Muscle layer of colon (tissue), 2 donors: Measurements from ENCODE around the gene PPP1CC.
"Not testable (repeated sequence)": the region's sequence is repeated elsewhere in the genome, so short reads cannot be mapped to it uniquely, and the experiment has no call there.

Source experiments
- H3K27ac ChIP-seq: one replicate; pipeline ENCODE4 v1.7.0; 2013; ENCODE audit warnings: low read depth, mild to moderate bottlenecking, low read length, moderate library complexity
- H3K27me3 ChIP-seq, 2 donors: one replicate each; pipeline ENCODE4 v1.7.0; 2013; ENCODE audit warnings: low read length in 2 of 2, mild to moderate bottlenecking in 2 of 2; ENCODE audit not compliant: insufficient read depth in 2 of 2, control insufficient read depth in 1 of 2
- H3K36me3 ChIP-seq: one replicate; pipeline ENCODE4 v1.7.0; 2013; ENCODE audit warnings: mild to moderate bottlenecking, low read length; ENCODE audit not compliant: insufficient read depth
- H3K4me1 ChIP-seq: one replicate; pipeline ENCODE4 v1.7.0; 2013; ENCODE audit warnings: mild to moderate bottlenecking, low read length; ENCODE audit not compliant: insufficient read depth
- H3K4me3 ChIP-seq, 2 donors: one replicate each; pipeline ENCODE4 v1.7.0; 2013; ENCODE audit warnings: low read length in 2 of 2, low read depth in 1 of 2, mild to moderate bottlenecking in 1 of 2, moderate library complexity in 1 of 2
- H3K9ac ChIP-seq: one replicate; pipeline ENCODE4 v1.7.0; 2013; ENCODE audit warnings: low read length
- H3K9me3 ChIP-seq: one replicate; pipeline ENCODE4 v1.7.0; 2013; ENCODE audit warnings: mild to moderate bottlenecking, low read length
- donor health status: abdominal sarcoma.
- donor health status: Adenocarcinoma of cecum.

PPP1CC gene

DNA sequence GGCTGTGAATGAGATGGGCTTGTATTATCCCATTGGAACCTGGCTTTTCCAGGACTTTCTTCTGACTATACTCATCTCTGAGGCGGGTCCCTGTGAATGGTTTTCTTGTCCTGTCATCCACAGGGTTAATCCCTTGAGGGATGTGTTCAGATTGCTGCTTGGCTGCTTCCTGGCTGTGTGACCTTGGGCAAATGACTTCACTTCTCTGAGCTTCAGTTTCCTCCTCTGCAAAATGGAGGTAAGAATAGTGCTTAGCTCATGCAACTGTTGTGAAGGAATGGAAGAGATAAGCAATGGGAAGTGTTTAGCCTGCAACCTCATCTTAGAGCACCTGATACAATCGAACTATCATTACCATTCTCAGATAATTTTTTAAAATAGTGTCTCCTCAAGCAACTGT, 32.1 kb upstream of the PPP1CC start:
- Histone ChIP-seq H3K4me3 (no peak overlapping the region), H3K27ac (no peak overlapping the region), H3K36me3 (no peaks in the 10 kb centered on the region), H3K9me3 (no peaks in the 10 kb centered on the region), H3K9ac (no peak overlapping the region), H3K4me1 (no peaks in the 10 kb centered on the region), H3K27me3 (no peaks in the 10 kb centered on the region)

DNA sequence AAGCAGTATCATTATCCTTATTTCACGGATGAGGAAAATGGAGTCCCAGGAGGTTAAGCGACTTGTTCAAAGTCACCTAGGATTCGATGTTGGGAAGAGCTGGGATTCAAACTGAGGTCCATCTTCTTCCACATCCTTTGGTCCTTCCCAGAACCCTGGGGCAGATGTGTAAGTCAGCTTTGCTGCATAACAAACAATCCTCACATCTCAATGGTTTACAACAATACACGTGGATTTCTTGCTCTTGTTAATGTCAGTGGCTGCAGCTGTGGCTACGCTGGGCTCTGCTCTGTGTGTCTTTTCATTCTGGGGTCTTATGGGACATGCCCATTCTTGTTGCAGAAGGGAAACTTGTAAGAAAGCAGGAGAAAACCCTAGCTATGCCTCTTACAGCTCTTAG, 26.3 kb upstream of the PPP1CC start:
- Histone ChIP-seq H3K27me3 (no peaks in the 10 kb centered on the region), H3K27ac (no peak overlapping the region), H3K9me3 (no peaks in the 10 kb centered on the region), H3K4me1 (no peaks in the 10 kb centered on the region), H3K9ac (no peak overlapping the region), H3K36me3 (no peaks in the 10 kb centered on the region), H3K4me3 (no peak overlapping the region)

GRCh38 chr12:110767863-110768262, 25.2 kb upstream of the PPP1CC start:
- Histone ChIP-seq H3K36me3 (no peaks in the 10 kb centered on the region), H3K27me3 (no peaks in the 10 kb centered on the region), H3K4me1 (peaks cover 3% of the 10 kb centered on the region), H3K27ac (no peak overlapping the region), H3K9me3 (no peaks in the 10 kb centered on the region), H3K9ac (no peak overlapping the region), H3K4me3 (no peak overlapping the region)

GRCh38 chr12:110766311-110767154, 23.8 kb upstream of the PPP1CC start:
- no peak overlapping the region for H3K27ac ChIP-seq
- H3K4me3 ChIP-seq: no peak overlapping the region

DNA sequence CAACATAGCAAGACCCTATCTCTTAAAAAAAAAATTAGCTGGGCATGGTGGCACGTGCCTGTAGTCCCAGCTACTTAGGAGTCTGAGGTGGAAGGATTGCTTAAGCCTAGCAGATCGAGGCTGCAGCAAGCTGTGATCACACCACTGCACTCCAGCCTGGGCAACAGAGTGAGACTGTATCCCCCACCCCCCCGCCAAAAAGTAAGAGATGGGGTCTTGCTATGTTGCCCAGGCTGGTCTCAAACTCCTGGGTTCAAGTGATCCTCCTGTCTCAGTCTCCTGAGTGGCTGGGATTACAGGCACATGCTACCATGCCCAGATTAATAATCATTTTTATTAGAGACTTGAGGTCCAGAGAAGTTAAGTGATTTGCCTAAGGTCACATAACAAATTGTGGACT, 22.9 kb upstream of the PPP1CC start:
- H3K27me3 ChIP-seq, H3K27ac ChIP-seq, H3K4me1 ChIP-seq, H3K36me3 ChIP-seq, H3K4me3 ChIP-seq, H3K9ac ChIP-seq, H3K9me3 ChIP-seq: not testable (repeated sequence)

More at GRCh38 chr12:110766311-110767154, 23.8 kb upstream of the PPP1CC start:
- Histone ChIP-seq H3K9ac (no peak overlapping the region), H3K27me3 (no peaks in the 10 kb centered on the region), H3K9me3 (no peaks in the 10 kb centered on the region), H3K36me3 (no peaks in the 10 kb centered on the region), H3K4me1 (peaks cover 4% of the 10 kb centered on the region)

DNA sequence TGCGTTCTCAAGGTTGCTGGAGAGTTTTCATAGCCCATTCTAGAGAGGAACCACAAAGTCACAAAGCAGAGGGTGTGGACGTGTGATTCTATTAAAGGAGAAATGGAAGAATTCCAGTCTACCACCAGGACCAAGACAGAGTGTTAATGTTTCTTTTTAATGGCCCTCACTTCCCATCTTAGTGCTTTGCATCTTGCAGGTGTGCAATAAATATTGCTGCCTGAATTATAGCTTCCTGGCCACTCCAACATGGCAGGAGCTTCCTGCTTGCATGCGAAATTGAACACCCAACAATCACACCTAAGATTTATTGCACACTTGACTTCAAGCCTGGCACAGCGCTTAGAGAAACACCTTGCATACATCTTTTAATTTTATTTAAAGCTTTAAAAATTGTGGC, 22.4 kb upstream of the PPP1CC start:
- no peak overlapping the region for H3K9ac ChIP-seq
- no peaks in the 10 kb centered on the region for H3K36me3 ChIP-seq
- H3K4me1 ChIP-seq: peaks cover 4% of the 10 kb centered on the region
- no peak overlapping the region for H3K27ac ChIP-seq
- H3K27me3 ChIP-seq: no peaks in the 10 kb centered on the region
- no peaks in the 10 kb centered on the region for H3K9me3 ChIP-seq
- no peak overlapping the region for H3K4me3 ChIP-seq

DNA sequence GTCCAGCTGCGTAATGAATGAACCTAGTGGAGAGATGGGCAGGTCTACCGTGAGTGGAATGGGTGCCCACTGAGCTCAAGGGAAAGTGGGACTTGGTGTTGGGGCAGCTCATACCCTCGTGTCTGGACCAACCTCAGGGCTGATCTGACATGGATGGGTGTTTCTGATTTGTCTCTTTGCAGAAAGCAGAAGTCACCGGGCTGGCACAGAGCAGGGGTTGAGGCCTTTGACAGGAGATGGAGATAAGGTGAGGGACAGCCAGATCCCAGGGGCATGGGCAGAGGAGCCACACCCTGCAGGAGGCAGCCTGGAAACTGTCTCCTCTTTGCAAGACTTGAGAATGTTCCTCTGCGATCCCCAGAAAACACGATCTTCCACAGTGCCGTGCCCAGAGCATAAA, 20.9 kb upstream of the PPP1CC start:
- Histone ChIP-seq H3K27ac (no peak overlapping the region), H3K36me3 (no peaks in the 10 kb centered on the region), H3K9ac (no peak overlapping the region), H3K4me1 (peaks cover 4% of the 10 kb centered on the region), H3K4me3 (no peak overlapping the region), H3K9me3 (no peaks in the 10 kb centered on the region), H3K27me3 (no peaks in the 10 kb centered on the region)

GRCh38 chr12:110762891-110763290, 20.2 kb upstream of the PPP1CC start:
- Histone ChIP-seq H3K36me3 (no peaks in the 10 kb centered on the region), H3K4me1 (peaks cover 4% of the 10 kb centered on the region), H3K9me3 (no peaks in the 10 kb centered on the region), H3K9ac (no peak overlapping the region), H3K27me3 (no peaks in the 10 kb centered on the region), H3K27ac (no peak overlapping the region), H3K4me3 (no peak overlapping the region)

GRCh38 chr12:110760204-110760609, 17.5 kb upstream of the PPP1CC start:
- Histone ChIP-seq H3K9me3 (no peaks in the 10 kb centered on the region), H3K4me3 (no peak overlapping the region), H3K27ac (no peak overlapping the region), H3K4me1 (peaks cover 4% of the 10 kb centered on the region), H3K9ac (no peak overlapping the region), H3K36me3 (no peaks in the 10 kb centered on the region), H3K27me3 (no peaks in the 10 kb centered on the region)

DNA sequence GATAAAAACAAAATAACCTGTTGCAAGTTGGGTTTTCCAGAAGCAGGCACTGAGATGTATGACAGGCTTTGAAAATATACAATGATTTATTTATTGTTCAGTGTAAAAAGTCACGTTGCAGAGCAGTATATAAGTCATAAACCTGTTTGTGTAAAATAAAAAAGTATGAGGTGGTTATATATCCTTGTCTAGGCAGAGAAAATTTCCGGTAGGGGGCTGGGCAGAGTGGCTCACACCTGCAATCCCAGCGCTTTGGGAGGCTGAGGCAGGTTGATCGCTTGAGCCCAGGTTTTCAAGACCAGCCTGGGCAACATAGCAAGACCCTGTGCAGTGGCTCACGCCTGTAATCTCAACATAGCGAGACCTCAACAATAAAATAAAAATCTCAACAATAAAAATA, 16.2 kb upstream of the PPP1CC start:
- Histone ChIP-seq H3K9ac (no peak overlapping the region), H3K36me3 (no peaks in the 10 kb centered on the region), H3K9me3 (no peaks in the 10 kb centered on the region), H3K4me3 (no peak overlapping the region), H3K27ac (no peak overlapping the region), H3K4me1 (peaks cover 4% of the 10 kb centered on the region), H3K27me3 (no peaks in the 10 kb centered on the region)

DNA sequence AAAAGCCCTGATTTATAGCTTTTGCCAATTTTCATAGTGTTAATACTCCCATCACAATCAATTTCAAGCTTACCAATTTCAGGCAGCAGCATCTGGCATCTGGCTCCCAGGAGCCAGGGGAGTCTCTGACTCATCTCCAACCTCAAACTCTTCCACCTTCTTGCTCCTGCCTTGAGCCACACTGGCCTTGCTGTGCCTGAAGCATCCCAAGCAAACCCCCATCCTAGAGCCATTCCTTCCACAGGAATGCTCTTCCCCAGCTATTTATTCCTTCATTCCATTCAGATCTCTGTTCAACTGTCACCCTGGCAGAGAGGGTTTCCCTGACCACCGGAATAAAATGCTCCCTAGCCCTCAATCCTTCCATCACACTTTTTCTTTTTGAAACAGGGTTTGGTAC, 13.9 kb upstream of the PPP1CC start:
- no peaks in the 10 kb centered on the region for H3K9me3 ChIP-seq
- no peaks in the 10 kb centered on the region for H3K4me1 ChIP-seq
- no peak overlapping the region for H3K9ac ChIP-seq
- H3K4me3 ChIP-seq: no peak overlapping the region
- no peaks in the 10 kb centered on the region for H3K27me3 ChIP-seq
- no peaks in the 10 kb centered on the region for H3K36me3 ChIP-seq
- H3K27ac ChIP-seq: no peak overlapping the region

DNA sequence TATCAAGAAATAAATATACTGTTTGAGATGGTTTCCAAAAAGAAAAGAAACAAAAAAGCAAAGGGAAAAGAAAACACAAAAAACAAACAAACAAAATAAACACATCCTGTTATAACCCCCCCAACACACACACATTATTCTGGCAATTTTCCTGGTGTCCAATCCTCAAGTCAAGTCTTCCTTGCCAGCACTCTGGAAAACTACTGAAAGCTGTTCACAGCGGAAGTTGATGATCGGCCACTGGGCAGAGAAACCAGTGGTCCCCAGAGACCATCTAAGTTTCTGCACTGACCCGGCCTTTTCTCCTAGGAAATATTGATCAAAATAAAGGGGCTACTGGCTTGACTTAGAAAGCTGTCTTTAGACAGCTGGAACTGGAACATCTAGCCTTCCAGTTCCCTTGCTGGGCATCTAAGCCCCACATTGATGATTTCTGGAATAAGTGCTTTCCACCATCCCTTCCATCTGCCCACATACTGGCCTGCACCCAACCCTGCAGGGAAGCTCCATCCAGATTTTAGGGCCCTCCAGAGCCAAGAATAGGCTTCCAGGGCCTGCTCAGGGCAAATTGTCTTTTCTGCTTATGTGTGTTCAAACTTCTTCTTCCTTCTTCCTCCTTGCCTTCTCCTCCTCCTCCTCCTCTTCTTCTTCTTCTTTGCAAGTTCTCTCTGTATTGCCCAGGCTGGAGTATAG, 11.6 kb upstream of the PPP1CC start:
- Histone ChIP-seq H3K9me3 (no peaks in the 10 kb centered on the region), H3K4me3 (no peak overlapping the region), H3K27ac (no peak overlapping the region)

More for the DNA sequence above, 11.6 kb upstream of the PPP1CC start:
- Histone ChIP-seq H3K36me3 (no peaks in the 10 kb centered on the region), H3K9ac (no peak overlapping the region), H3K4me1 (no peaks in the 10 kb centered on the region), H3K27me3 (no peaks in the 10 kb centered on the region)
